Liver (tissue), 10 donors: ENCODE measurements around the gene WDR19. TPM values are rescaled to one million over a fixed set of nuclear protein-coding genes. Genes with fewer than 3 reads are reported as not detected.

Experiments
- DNase-seq: peaks from one replicate; pipeline ENCODE4 v3.0.0-alpha.2; 2017; ENCODE audit warnings: low spot score
- H3K27ac ChIP-seq, 2 donors: one replicate each; pipeline ENCODE4 v1.7.0; 2013; ENCODE audit warnings: inconsistent platforms in 2 of 2, low read length in 2 of 2, control low read depth in 1 of 2, low read depth in 1 of 2, mild to moderate bottlenecking in 1 of 2
- H3K27me3 ChIP-seq, 4 donors: one replicate each; pipeline versions ENCODE4 v1.6.1 to v1.7.0; 2013; ENCODE audit warnings: low read length in 3 of 4, inconsistent platforms in 1 of 4, mild to moderate bottlenecking in 1 of 4, moderate library complexity in 1 of 4; ENCODE audit not compliant: control insufficient read depth in 4 of 4, insufficient read depth in 4 of 4
- H3K36me3 ChIP-seq, 4 donors: one replicate each; pipeline versions ENCODE4 v1.6.1 to v1.7.0; 2013; ENCODE audit warnings: low read length in 3 of 4, mild to moderate bottlenecking in 3 of 4, low read depth in 1 of 4, moderate library complexity in 1 of 4; ENCODE audit not compliant: control insufficient read depth in 4 of 4, insufficient read depth in 3 of 4
- H3K4me1 ChIP-seq, 4 donors: one replicate each; pipeline versions ENCODE4 v1.6.1 to v1.7.0; 2013; ENCODE audit warnings: low read length in 3 of 4, mild to moderate bottlenecking in 3 of 4, moderate library complexity in 1 of 4; ENCODE audit not compliant: control insufficient read depth in 4 of 4, insufficient read depth in 4 of 4
- H3K4me3 ChIP-seq, 3 donors: one replicate each; pipeline versions ENCODE4 v1.6.1 to v1.7.0; 2013; ENCODE audit warnings: low read length in 3 of 3, control low read depth in 1 of 3, low read depth in 1 of 3, mild to moderate bottlenecking in 1 of 3
- H3K9ac ChIP-seq, 2 donors: one replicate each; pipeline ENCODE4 v1.7.0; 2013; ENCODE audit warnings: low read length in 2 of 2, mild to moderate bottlenecking in 2 of 2, moderate library complexity in 2 of 2, control low read depth in 1 of 2, low read depth in 1 of 2
- H3K9me3 ChIP-seq, 4 donors: one replicate each; pipeline versions ENCODE4 v1.6.1 to v1.7.0; 2013; ENCODE audit warnings: low read length in 3 of 4; ENCODE audit not compliant: control insufficient read depth in 4 of 4
- ATF3 ChIP-seq: IDR thresholded peaks from 2 replicates; pipeline ENCODE4 v1.6.1; 2016; ENCODE audit warnings: antibody characterized with exemption
- CTCF ChIP-seq: fragments of 150-350 bp; IDR thresholded peaks from 2 replicates; pipeline ENCODE4 v1.5.1; 2017; ENCODE audit warnings: improper control_type of control experiment, low read depth, low read length; ENCODE audit not compliant: missing input control
- EGR1 ChIP-seq, 2 donors: IDR thresholded peaks; 2 replicates each; pipeline ENCODE4 v1.6.1; 2016 to 2018; ENCODE audit warnings: antibody characterized with exemption in 2 of 2, low read depth in 2 of 2
- FOXA2 ChIP-seq: IDR thresholded peaks from 2 replicates; pipeline ENCODE4 v1.6.1; 2016; ENCODE audit warnings: antibody characterized with exemption
- GABPA ChIP-seq, 2 donors: IDR thresholded peaks in 1 of 2; conservative IDR thresholded peaks in 1 of 2; 2 replicates each; pipeline ENCODE4 v1.6.1; 2016; ENCODE audit warnings: antibody characterized with exemption in 2 of 2, mild to moderate bottlenecking in 1 of 2, moderate library complexity in 1 of 2
- HNF4A ChIP-seq, 2 donors: conservative IDR thresholded peaks; 2 replicates each; pipeline ENCODE4 v1.6.1; 2016; ENCODE audit warnings: antibody characterized with exemption in 2 of 2, mild to moderate bottlenecking in 2 of 2
- HNF4G ChIP-seq: IDR thresholded peaks from 2 replicates; pipeline ENCODE4 v1.6.1; 2016; ENCODE audit warnings: antibody characterized with exemption
- NR2F2 ChIP-seq: IDR thresholded peaks from 2 replicates; pipeline ENCODE4 v1.6.1; 2016; ENCODE audit warnings: antibody characterized with exemption
- RAD21 ChIP-seq, 2 donors: IDR thresholded peaks; 2 replicates each; pipeline ENCODE4 v1.6.1; 2016; ENCODE audit warnings: antibody characterized with exemption in 2 of 2, mild to moderate bottlenecking in 2 of 2
- REST ChIP-seq: IDR thresholded peaks from 2 replicates; pipeline ENCODE4 v1.6.1; 2016; ENCODE audit warnings: antibody characterized with exemption, mild to moderate bottlenecking
- RXRA ChIP-seq, 2 donors: IDR thresholded peaks; 2 replicates each; pipeline ENCODE4 v1.6.1; 2017 to 2018; ENCODE audit warnings: antibody characterized with exemption in 2 of 2, mild to moderate bottlenecking in 1 of 2
- TAF1 ChIP-seq: conservative IDR thresholded peaks from 2 replicates; pipeline ENCODE4 v1.6.1; 2016; ENCODE audit warnings: antibody characterized with exemption, mild to moderate bottlenecking
- YY1 ChIP-seq: IDR thresholded peaks from 2 replicates; pipeline ENCODE4 v1.6.1; 2016; ENCODE audit warnings: antibody characterized with exemption, mild to moderate bottlenecking
- WGBS: extraction: QIAGEN DNeasy Blood & Tissue Kit; methylation state at CpG from one replicate; pipeline ENCODE4 v1.1.7; 2013; 5-methylcytosine and 5-hydroxymethylcytosine counted together
- polyA plus RNA-seq, 2 donors: library from polyadenylated mRNA; stranded (reverse) in 1 of 2; unstranded in 1 of 2; fragments of 200-250 nt in 1 of 2; fragments of >200 nt in 1 of 2; fragmentation: Nextera tagmentation in 1 of 2; extraction: Ambion mirVana in 1 of 2; gene quantifications; one replicate each; pipeline versions ENCODE4 v1.2.1 to v1.2.3, GENCODE V29; 2013 to 2015
- small RNA-seq: library from RNA; depleted of rRNA; stranded (forward); fragments of <200 nt; gene quantifications from one replicate; pipeline ENCODE3, GENCODE V24; 2014
- total RNA-seq, 2 donors: library from RNA; depleted of rRNA; stranded (reverse); fragments of >200 nt; gene quantifications; one replicate each; pipeline ENCODE4 v1.2.3, GENCODE V29; 2014
- donor health status: healthy.
- donor health status: healthy.
- donor health status: healthy.
- donor health status: healthy.
- donor health status: healthy.

Gene WDR19
- total and polyA plus RNA-seq, 4 donors = 9.5 to 34.3 (median 17.7) TPM

GRCh38 chr4:39326468-39326977 lies 144.2 kb downstream of the WDR19 start:
- no peaks in the 10 kb centered on the region for H3K9me3 ChIP-seq
- H3K36me3 ChIP-seq = peaks cover 0 to 6% (median 2%) of the 10 kb centered on the region in 4 donors
- no peak for TF ChIP-seq CTCF
- TF ChIP-seq EGR1 (IDR thresholded peaks at IDR 0.05; ENCODE audit: low read depth in 2 of 2) = no peak
- H3K9ac ChIP-seq = no peak overlapping the region
- no peak for DNase-seq
- no peak overlapping the region for H3K4me3 ChIP-seq
- H3K27me3 ChIP-seq = no peaks in the 10 kb centered on the region
- no peak overlapping the region for H3K27ac ChIP-seq
- WGBS = 98% methylated on average over 2 of the region's 2 CpGs
- H3K4me1 ChIP-seq = peaks cover 11 to 20% (median 14%) of the 10 kb centered on the region in 4 donors

GRCh38 chr4:39330353-39330752 lies 148.0 kb downstream of the WDR19 start:
- Histone ChIP-seq H3K36me3 (peaks cover 0 to 6% (median 0%) of the 10 kb centered on the region in 4 donors), H3K4me3 (no peak overlapping the region), H3K4me1 (peaks cover 2 to 11% (median 5%) of the 10 kb centered on the region in 4 donors), H3K27me3 (no peaks in the 10 kb centered on the region), H3K9me3 (no peaks in the 10 kb centered on the region), H3K27ac (no peak overlapping the region), H3K9ac (no peak overlapping the region)
- 61% methylated on average over 1 of the region's 1 CpG for WGBS
- no peak for DNase-seq
- TF ChIP-seq REST = peak; percentile 30
- peak; percentile 28 for TF ChIP-seq TAF1
- TF ChIP-seq RAD21 (IDR thresholded peaks at IDR 0.05) = peak; percentile 60 to 73
- TF ChIP-seq EGR1 (IDR thresholded peaks at IDR 0.05; ENCODE audit: low read depth in 2 of 2) = no peak
- TF ChIP-seq RXRA (IDR thresholded peaks at IDR 0.05) = peak in 1 of 2 donors; percentile 50
- TF ChIP-seq HNF4A (conservative IDR thresholded peaks at IDR 0.05) = peak; percentile 48 to 62
- peak; percentile 41 for TF ChIP-seq FOXA2
- peak; percentile 22 for TF ChIP-seq YY1
- no peak for TF ChIP-seq NR2F2

GRCh38 chr4:39331191-39331590 lies 148.9 kb downstream of the WDR19 start:
- no peak for DNase-seq
- 90% methylated on average over 2 of the region's 2 CpGs for WGBS
- Histone ChIP-seq H3K27ac (no peak overlapping the region), H3K27me3 (no peaks in the 10 kb centered on the region), H3K4me3 (no peak overlapping the region), H3K36me3 (peaks cover 0 to 6% (median 0%) of the 10 kb centered on the region in 4 donors), H3K9me3 (no peaks in the 10 kb centered on the region), H3K9ac (no peak overlapping the region), H3K4me1 (peaks cover 0 to 6% (median 3%) of the 10 kb centered on the region in 4 donors)
- no peak for TF ChIP-seq HNF4G
- TF ChIP-seq YY1 = no peak
- TF ChIP-seq NR2F2 = no peak
- TF ChIP-seq GABPA (IDR thresholded peaks at IDR 0.05 in 1 of 2, conservative IDR thresholded peaks at IDR 0.05 in 1 of 2) = no peak
- TF ChIP-seq ATF3 = no peak

Small RNAs within 50 kb of the gene (small RNA-seq; reads per million reads assigned to genes)
- not detected for gene RNU6-32P

Other genes with a start within 250 kb of the WDR19 start
- under 1 TPM; 0.67 to 0.70 TPM for gene TMEM156, start 150.1 kb upstream of the WDR19 start, total RNA-seq
- gene TMEM156, start 150.1 kb upstream of the WDR19 start, polyA plus RNA-seq = under 1 TPM; 0.58 to 0.61 TPM
- gene KLHL5, start 120.3 kb upstream of the WDR19 start, total RNA-seq = 10 to 100 TPM; 23.9 to 65.4 TPM
- gene KLHL5, start 120.3 kb upstream of the WDR19 start, polyA plus RNA-seq = 10 to 100 TPM; 14.2 to 27.3 TPM
- 10 to 100 TPM; 37.6 to 45.2 TPM for gene RFC1, start 183.8 kb downstream of the WDR19 start, total RNA-seq
- gene RFC1, start 183.8 kb downstream of the WDR19 start, polyA plus RNA-seq = 10 to 100 TPM; 13.3 to 24.0 TPM
- 10 to 100 TPM; 28.0 to 31.0 TPM for gene KLB, start 224.4 kb downstream of the WDR19 start, total RNA-seq
- gene KLB, start 224.4 kb downstream of the WDR19 start, polyA plus RNA-seq = 10 to 100 TPM; 13.5 to 17.5 TPM